Spinal cord (tissue), 10 donors: ENCODE results near the gene ZNF384. TPM values are rescaled to one million over a fixed set of nuclear protein-coding genes. Genes with fewer than 3 reads are reported as not detected.

Experiments
- DNase-seq, 6 donors: peaks; one replicate each; pipeline versions ENCODE4 v3.0.0 to v3.0.0-alpha.2; 2013 to 2015; ENCODE audit warnings: low spot score in 6 of 6, low read depth in 4 of 6
- H3K27ac ChIP-seq: one replicate; pipeline ENCODE4 v1.5.1; 2013; ENCODE audit warnings: low read depth, low read length, control low read depth
- H3K27me3 ChIP-seq: one replicate; pipeline ENCODE4 v1.6.1; 2013; ENCODE audit warnings: low read length; ENCODE audit not compliant: control insufficient read depth, insufficient read depth
- H3K36me3 ChIP-seq: one replicate; pipeline ENCODE4 v1.6.1; 2013; ENCODE audit warnings: low read length; ENCODE audit not compliant: control insufficient read depth, insufficient read depth
- H3K4me1 ChIP-seq: one replicate; pipeline ENCODE4 v1.6.1; 2013; ENCODE audit warnings: low read length; ENCODE audit not compliant: control insufficient read depth, insufficient read depth
- H3K4me3 ChIP-seq: one replicate; pipeline ENCODE4 v1.5.1; 2013; ENCODE audit warnings: low read depth, low read length, control low read depth
- H3K9me3 ChIP-seq: one replicate; pipeline ENCODE4 v1.6.1; 2013; ENCODE audit warnings: low read length; ENCODE audit not compliant: control insufficient read depth, insufficient read depth
- WGBS: methylation state at CpG from one replicate; pipeline ENCODE4 v1.1.5; 2013; ENCODE audit warnings: missing lambda C conversion rate; ENCODE audit not compliant: insufficient coverage; 5-methylcytosine and 5-hydroxymethylcytosine counted together
- polyA plus RNA-seq, 2 donors: library from polyadenylated mRNA; unstranded; fragments of 120-200 nt; gene quantifications; one replicate each; pipeline ENCODE4 v1.2.1, GENCODE V29; 2013; ENCODE audit not compliant: insufficient read length in 2 of 2
- total RNA-seq, 2 donors: library from RNA; depleted of rRNA in 1 of 2; stranded (reverse); fragments of 120-200 nt in 1 of 2; fragments of >200 nt in 1 of 2; gene quantifications; one replicate each; pipeline versions ENCODE4 v1.2.3 to v1.2.4, GENCODE V29; 2013 to 2014
- donor health status: healthy.

The ZNF384 gene
- total and polyA plus RNA-seq, 4 donors: 14.9 to 80.2 (median 50.2) TPM

DNA sequence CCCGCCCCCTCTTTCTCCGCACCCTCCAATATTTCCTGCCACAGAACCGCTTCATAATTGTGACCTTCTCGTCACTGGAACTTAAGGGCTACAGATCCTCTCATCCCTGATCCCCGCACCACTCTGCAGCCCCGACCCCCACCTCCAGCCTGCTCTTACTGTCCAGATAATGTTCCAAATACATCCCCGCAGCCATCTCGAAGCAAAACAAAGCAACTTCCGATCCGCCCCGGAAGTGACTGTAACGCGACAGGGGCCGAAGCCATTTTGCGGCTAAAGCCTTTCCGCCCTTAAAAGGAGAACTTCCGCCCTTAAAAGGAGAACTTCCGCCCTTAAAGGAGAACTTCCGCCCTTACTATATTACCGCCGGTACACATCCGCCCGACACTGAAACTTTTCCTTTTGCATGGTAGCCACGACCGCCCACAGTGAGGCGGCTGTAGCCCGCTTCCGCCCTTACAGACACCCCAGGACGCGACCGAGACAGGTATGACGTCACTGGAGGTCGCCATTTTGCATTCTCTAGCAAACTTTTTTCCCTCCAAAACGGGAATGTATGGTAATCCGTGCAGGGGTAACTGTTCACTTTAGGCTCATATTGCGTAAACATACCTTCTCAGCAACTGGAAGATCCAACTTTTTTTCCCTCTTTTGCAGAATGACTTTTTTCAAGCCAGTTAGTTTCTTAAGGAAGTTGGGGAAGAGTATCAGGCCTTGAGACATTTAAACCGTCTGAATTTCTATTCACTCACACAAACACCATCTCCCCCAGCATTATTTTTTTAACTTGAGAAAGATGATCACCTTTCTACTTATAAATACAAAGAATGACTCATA lies 26.1 kb downstream of the ZNF384 start, which contains the start of gene ING4:
ING4 (minus strand) TSS at position 214 of the 837 bp plus-strand sequence; CDS start at position 196, 18 bp downstream.
- DNase-seq: peak; percentile 95 to 100 (median 98)
- under 1% methylated on average over 27 of the region's 37 CpGs for WGBS
- peak within 1 kb of the TSS; percentile 93 for H3K4me3 ChIP-seq
- H3K9me3 ChIP-seq: no peaks in the 10 kb centered on the region
- peaks cover 32% of the 10 kb centered on the region for H3K36me3 ChIP-seq
- H3K27me3 ChIP-seq: no peaks in the 10 kb centered on the region
- H3K4me1 ChIP-seq: peaks cover 4% of the 10 kb centered on the region
- H3K27ac ChIP-seq: peak within 1 kb of the TSS; percentile 95

DNA sequence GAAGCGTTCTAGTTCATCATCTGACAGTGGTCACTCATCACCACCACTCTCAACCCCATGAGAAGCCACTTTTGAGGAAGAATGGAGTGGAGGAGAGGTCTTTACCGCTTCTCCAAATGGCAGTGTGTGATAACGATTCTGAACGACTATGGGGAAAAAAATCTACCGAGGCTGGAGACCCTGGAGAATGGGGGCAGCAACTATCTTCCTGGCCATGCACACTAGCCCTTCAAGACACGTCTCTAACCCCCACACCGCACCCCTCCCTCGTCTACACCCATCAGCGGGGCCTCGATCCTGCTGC lies 26.6 kb downstream of the ZNF384 start:
- Histone ChIP-seq H3K27ac (peak overlapping the region; percentile 84), H3K36me3 (peaks cover 27% of the 10 kb centered on the region), H3K4me1 (peaks cover 4% of the 10 kb centered on the region), H3K4me3 (peak overlapping the region; percentile 93), H3K9me3 (no peaks in the 10 kb centered on the region), H3K27me3 (no peaks in the 10 kb centered on the region)
- DNase-seq: no peak
- 0% methylated on average over 9 of the region's 10 CpGs for WGBS

DNA sequence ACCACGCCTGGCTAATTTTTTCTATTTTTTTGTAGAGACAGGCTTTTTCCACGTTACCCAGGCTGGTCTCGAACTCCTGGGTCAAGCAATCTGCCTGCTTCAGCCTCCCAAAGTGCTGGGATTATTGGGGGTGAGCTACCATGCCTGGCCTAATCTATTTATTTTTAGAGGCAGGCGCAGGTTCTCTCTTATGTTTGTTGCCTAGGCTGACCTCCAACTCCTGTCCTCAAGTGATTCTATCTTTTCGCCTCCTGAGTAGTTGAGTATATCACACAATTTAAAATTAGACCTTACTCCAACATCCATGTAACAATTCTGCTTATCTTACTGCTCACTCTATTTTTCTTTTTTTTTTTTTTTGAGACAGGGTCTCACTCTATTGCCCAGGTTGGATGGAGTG lies 35.2 kb downstream of the ZNF384 start:
- no peak for DNase-seq
- 93% methylated on average over 2 of the region's 5 CpGs for WGBS
- no peak overlapping the region for H3K27ac ChIP-seq
- H3K4me3 ChIP-seq: no peak overlapping the region
- H3K9me3 ChIP-seq: no peaks in the 10 kb centered on the region
- no peaks in the 10 kb centered on the region for H3K27me3 ChIP-seq
- H3K4me1 ChIP-seq: no peaks in the 10 kb centered on the region
- peaks cover 70% of the 10 kb centered on the region for H3K36me3 ChIP-seq

DNA sequence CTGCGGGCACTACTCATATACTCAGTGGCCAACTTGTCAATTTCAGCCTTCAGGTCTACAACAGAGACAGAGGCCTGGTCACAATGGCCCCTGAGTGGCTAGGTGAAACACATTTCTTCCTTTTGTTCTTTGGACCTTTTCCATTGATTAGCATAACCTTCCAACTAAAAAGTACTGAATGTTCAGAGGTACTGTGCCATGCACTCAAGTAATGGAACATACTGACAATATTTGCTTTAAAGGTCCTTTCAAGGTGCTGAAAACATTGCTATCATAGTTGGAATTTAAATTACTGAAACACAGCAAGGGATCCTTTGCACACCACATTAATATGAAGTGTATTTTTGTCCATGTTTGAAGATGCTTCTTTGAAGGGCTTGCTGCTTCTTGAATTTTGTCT lies 35.8 kb downstream of the ZNF384 start:
- Histone ChIP-seq H3K4me3 (no peak overlapping the region), H3K36me3 (peaks cover 70% of the 10 kb centered on the region), H3K27ac (no peak overlapping the region), H3K27me3 (no peaks in the 10 kb centered on the region), H3K9me3 (no peaks in the 10 kb centered on the region), H3K4me1 (no peaks in the 10 kb centered on the region)
- 100% methylated on average over 1 of the region's 1 CpG for WGBS
- DNase-seq: no peak

DNA sequence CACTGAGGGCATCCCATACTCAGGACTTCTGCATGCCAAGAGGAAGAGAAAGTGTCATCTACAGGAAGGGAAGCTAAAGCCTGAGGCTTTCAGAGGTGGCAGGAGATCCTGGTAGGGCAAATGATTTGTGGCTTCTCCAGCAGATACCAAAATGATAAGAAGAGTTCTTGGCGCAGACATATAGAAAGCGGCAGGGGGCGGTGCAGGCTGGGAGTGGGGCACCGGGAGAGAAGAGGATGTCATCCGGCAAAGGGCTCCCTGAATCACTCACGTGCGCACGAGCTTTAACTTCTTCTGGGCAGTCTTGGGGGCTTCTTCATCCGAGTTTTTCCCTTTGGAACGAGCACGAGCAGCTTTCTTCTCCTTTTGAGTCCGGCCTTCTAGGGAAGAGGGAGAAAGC lies 36.8 kb downstream of the ZNF384 start:
- Histone ChIP-seq H3K27ac (no peak overlapping the region), H3K27me3 (no peaks in the 10 kb centered on the region), H3K4me1 (no peaks in the 10 kb centered on the region), H3K36me3 (peaks cover 67% of the 10 kb centered on the region), H3K9me3 (no peaks in the 10 kb centered on the region), H3K4me3 (no peak overlapping the region)
- DNase-seq: no peak
- 85% methylated on average over 6 of the region's 12 CpGs for WGBS

DNA sequence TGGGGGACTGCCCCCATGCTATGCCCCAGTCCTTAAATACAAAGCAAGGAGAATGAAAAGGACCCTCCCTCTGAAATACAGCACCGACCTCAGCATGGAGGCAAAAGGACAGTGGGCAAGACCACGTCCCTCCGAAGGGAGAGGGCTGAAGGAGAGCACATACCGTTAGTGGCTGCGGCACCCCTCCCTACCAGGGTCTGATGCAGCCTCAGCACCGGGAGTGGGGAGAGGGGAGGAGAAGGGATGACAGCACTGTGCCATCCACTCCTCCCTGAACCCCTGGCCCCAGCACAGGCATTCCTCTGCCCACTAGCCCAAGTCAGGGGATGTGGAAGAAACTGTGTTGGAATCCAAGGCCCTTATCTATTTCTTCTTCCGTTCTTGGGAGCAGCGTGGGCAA lies 38.3 kb downstream of the ZNF384 start:
- no peak for DNase-seq
- Histone ChIP-seq H3K27me3 (no peaks in the 10 kb centered on the region), H3K27ac (no peak overlapping the region), H3K9me3 (no peaks in the 10 kb centered on the region), H3K4me1 (peaks cover 8% of the 10 kb centered on the region), H3K36me3 (peaks cover 61% of the 10 kb centered on the region), H3K4me3 (no peak overlapping the region)
- WGBS: 100% methylated on average over 2 of the region's 8 CpGs

DNA sequence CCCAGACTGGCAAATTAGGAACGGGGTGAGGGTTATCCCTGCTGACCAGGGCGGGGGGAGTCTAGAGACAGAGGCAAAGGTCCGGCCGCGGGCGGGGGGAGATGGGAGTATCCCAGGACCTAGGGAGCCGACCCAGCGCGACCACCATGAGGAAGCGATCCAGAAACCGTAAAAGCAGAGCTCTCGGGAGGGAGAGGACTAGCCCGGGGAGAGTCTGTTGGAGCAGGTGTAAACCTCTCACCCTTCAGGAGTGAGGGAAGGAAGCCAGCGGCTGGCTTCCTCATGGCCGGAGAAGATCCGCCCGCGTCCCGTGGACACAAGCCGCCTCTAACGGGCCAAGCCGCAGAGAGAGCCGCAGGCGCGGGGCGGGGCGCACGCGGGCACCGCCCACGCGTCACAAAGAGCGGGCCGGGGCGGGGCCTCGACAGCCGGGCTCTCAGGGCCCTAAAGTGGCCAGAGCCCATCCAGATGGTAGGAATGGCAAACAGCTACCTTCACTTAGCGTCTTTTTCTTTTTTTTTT lies 42.0 kb downstream of the ZNF384 start, which contains the start of gene ACRBP:
ACRBP (minus strand) TSS at position 350 of the 522 bp plus-strand sequence; CDS start at position 284, 66 bp downstream.
- Histone ChIP-seq H3K27ac (peak within 1 kb of the TSS; percentile 7), H3K4me1 (peaks cover 14% of the 10 kb centered on the region), H3K36me3 (peaks cover 35% of the 10 kb centered on the region), H3K27me3 (no peaks in the 10 kb centered on the region), H3K9me3 (no peaks in the 10 kb centered on the region), H3K4me3 (peak within 1 kb of the TSS; percentile 48)
- peak in 3 of 6 donors; percentile 23 to 85 (median 73) for DNase-seq
- 4% methylated on average over 38 of the region's 38 CpGs for WGBS

DNA sequence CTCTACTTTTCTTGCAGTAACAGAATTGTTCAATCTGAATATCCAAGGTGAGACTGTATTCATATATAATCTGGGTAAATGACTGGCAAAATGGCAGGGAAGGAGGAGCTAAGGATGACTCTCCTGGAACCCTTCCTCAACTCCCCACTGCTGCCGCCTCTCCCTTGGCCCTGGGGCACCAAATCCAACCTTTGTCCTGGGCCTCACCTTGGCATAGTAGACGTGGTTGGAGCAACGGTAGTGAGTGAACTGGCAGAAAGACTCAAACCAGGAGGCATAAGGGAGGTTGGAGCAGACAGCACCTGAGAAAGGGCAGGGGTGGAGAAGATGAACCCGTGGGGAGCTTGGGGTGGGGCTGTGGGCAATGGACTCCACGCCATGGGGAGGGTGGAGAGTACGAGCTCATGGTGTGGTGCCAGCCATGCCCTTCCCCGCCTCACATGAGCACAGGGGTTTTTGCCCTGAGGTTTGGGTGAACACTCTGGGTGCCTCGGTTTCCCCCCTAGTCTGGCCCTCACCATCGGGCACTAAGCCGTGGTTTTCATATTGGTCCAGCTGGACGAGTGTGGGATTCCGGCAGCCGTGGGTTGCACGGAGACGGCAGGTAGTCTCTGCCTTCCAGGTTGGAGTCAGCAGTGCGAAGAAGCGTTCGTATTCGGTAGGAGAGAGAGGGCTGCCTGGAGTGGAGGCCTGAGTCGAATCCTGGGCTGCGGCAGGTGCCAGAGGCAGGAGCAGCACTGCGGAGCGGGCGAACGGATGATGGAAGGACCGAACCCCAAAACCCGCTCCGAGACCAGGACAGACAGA lies 42.7 kb downstream of the ZNF384 start:
- no peak for DNase-seq
- Histone ChIP-seq H3K27me3 (no peaks in the 10 kb centered on the region), H3K4me3 (peak overlapping the region; percentile 48), H3K9me3 (no peaks in the 10 kb centered on the region), H3K27ac (peak overlapping the region; percentile 7), H3K36me3 (peaks cover 29% of the 10 kb centered on the region), H3K4me1 (peaks cover 14% of the 10 kb centered on the region)
- WGBS: 58% methylated on average over 26 of the region's 28 CpGs

DNA sequence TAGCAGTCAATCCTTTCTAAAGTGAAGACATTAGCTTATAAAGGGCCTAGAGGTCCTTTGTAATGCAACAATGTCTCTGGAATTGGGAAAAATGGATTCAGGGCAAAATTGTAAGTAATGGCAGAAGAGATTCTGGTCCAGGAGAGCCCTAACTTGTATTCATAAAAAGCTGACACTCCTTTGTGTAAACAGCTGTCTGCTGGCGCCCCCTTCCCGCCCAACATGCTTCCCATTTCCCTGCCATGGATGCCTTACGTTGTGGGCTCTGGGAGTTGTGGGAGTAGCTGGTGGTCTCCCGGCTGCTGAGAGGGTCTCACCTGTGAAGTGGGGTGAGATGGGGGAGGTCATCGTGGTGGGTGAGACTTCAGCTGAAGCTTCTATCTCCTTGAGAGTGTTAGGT lies 44.3 kb downstream of the ZNF384 start:
- Histone ChIP-seq H3K9me3 (no peaks in the 10 kb centered on the region), H3K27ac (peak overlapping the region; percentile 57), H3K36me3 (peaks cover 13% of the 10 kb centered on the region), H3K4me3 (no peak overlapping the region), H3K4me1 (peaks cover 14% of the 10 kb centered on the region), H3K27me3 (no peaks in the 10 kb centered on the region)
- 22% methylated on average over 3 of the region's 5 CpGs for WGBS
- DNase-seq: peak in 2 of 6 donors; percentile 64 to 82
